HCT116 (cell line): ENCODE results near the gene DYNLT1.

Experiments used
- TF ChIP-seq, protein P1 (sequence below): IDR thresholded peaks from 2 replicates; pipeline ENCODE4 v1.6.1; 2012
- TF ChIP-seq, protein P2 (sequence below), 3 experiments: fragments of 200-600 bp in 1 of 3; sonication (generic) in 1 of 3; IDR thresholded peaks in 2 of 3; conservative IDR thresholded peaks in 1 of 3; 2 replicates each; pipeline ENCODE4 v1.5.1; 2012 to 2017; ENCODE audit warnings: low read depth in 2 of 3, low read length in 2 of 3, antibody characterized with exemption in 1 of 3, borderline replicate concordance in 1 of 3, control low read depth in 1 of 3, mild to moderate bottlenecking in 1 of 3, mixed read lengths in 1 of 3, mixed run types in 1 of 3, moderate library complexity in 1 of 3; ENCODE audit not compliant: insufficient read depth in 1 of 3
- TF ChIP-seq, protein P3 (sequence below): IDR thresholded peaks from 2 replicates; pipeline ENCODE4 v1.6.1; 2012
- TF ChIP-seq, protein P4 (sequence below): IDR thresholded peaks from 2 replicates; pipeline ENCODE4 v1.6.1; 2012; ENCODE audit warnings: low read depth

DNA sequence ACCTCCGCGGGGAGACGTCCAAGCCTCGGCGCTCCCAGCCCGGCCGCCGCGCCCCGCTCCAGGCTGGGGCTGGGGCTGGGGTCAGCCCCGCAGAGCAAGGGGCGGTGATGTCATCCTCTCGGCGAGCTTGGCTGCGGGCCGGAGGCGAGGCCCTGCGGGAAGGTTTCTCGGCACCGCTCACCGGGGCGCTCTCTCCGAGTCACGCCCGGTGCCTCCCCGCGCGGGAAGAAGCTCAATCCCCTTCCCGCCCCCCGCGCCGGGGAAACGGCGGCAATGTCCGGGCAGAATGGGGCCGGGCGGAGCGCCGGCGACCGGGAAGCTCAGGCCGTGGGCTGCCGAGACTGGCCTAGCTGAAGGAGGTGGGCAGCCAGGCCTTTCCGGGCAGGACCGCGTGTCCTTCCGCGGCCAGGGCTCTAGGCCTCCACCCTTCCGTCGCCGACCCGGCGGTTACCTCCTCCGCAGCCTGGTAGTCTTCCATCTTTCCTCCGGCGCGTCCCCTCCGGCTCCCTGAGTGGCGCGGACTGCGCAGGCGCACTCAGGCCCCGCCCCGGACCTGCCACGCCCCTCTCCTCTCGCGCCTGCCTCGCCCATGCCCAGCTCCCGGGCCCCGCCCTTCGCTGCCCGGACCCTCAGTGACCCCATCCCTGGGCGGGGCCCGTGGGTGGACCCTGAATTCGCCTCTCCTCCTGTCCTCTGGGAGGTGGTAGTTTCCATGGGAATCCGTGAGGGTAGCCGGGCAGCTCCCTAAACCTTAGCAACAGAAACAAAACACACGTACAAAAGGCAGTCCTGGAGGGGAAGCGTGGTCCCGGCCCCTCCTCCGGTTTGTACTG, at the start of gene DYNLT1:
- TF ChIP-seq, protein P1, sequence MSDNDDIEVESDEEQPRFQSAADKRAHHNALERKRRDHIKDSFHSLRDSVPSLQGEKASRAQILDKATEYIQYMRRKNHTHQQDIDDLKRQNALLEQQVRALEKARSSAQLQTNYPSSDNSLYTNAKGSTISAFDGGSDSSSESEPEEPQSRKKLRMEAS = no peak
- TF ChIP-seq, protein P2, sequence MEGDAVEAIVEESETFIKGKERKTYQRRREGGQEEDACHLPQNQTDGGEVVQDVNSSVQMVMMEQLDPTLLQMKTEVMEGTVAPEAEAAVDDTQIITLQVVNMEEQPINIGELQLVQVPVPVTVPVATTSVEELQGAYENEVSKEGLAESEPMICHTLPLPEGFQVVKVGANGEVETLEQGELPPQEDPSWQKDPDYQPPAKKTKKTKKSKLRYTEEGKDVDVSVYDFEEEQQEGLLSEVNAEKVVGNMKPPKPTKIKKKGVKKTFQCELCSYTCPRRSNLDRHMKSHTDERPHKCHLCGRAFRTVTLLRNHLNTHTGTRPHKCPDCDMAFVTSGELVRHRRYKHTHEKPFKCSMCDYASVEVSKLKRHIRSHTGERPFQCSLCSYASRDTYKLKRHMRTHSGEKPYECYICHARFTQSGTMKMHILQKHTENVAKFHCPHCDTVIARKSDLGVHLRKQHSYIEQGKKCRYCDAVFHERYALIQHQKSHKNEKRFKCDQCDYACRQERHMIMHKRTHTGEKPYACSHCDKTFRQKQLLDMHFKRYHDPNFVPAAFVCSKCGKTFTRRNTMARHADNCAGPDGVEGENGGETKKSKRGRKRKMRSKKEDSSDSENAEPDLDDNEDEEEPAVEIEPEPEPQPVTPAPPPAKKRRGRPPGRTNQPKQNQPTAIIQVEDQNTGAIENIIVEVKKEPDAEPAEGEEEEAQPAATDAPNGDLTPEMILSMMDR (IDR thresholded peaks at IDR 0.05 in 2 of 3, conservative IDR thresholded peaks at IDR 0.05 in 1 of 3; ENCODE audit: borderline replicate concordance in 1 of 3, insufficient read depth in 1 of 3, low read depth in 2 of 3, low read length in 2 of 3) = no peak
- TF ChIP-seq, protein P3, sequence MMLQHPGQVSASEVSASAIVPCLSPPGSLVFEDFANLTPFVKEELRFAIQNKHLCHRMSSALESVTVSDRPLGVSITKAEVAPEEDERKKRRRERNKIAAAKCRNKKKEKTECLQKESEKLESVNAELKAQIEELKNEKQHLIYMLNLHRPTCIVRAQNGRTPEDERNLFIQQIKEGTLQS = no peak
- TF ChIP-seq, protein P4, sequence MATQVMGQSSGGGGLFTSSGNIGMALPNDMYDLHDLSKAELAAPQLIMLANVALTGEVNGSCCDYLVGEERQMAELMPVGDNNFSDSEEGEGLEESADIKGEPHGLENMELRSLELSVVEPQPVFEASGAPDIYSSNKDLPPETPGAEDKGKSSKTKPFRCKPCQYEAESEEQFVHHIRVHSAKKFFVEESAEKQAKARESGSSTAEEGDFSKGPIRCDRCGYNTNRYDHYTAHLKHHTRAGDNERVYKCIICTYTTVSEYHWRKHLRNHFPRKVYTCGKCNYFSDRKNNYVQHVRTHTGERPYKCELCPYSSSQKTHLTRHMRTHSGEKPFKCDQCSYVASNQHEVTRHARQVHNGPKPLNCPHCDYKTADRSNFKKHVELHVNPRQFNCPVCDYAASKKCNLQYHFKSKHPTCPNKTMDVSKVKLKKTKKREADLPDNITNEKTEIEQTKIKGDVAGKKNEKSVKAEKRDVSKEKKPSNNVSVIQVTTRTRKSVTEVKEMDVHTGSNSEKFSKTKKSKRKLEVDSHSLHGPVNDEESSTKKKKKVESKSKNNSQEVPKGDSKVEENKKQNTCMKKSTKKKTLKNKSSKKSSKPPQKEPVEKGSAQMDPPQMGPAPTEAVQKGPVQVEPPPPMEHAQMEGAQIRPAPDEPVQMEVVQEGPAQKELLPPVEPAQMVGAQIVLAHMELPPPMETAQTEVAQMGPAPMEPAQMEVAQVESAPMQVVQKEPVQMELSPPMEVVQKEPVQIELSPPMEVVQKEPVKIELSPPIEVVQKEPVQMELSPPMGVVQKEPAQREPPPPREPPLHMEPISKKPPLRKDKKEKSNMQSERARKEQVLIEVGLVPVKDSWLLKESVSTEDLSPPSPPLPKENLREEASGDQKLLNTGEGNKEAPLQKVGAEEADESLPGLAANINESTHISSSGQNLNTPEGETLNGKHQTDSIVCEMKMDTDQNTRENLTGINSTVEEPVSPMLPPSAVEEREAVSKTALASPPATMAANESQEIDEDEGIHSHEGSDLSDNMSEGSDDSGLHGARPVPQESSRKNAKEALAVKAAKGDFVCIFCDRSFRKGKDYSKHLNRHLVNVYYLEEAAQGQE = no peak
